ENCODE results near the gene RGS3.

The RGS3 gene

GRCh38 chr9:113456235-113456634 lies 7.3 kb upstream of the RGS3 start:
- ChIA-PET POLR2A (no interaction called here), CTCF (interaction anchor here (0.6 to 2.9 kb wide), 9 partner anchors 9 to 616 kb away, joined by 3 to 20 read pairs (median 4); no protein-coding TSS in a partner anchor)
- no peaks in the 10 kb centered on the region for H3K36me3 ChIP-seq (ENCODE audit: control insufficient read depth in 2 of 2, insufficient read depth in 1 of 2, low read length in 2 of 2)
- peaks cover 3% of the 10 kb centered on the region; the same call in 1 of the 2 replicates for H3K4me1 ChIP-seq (ENCODE audit: control insufficient read depth, insufficient read depth, low read length)
- no peaks in the 10 kb centered on the region for H3K9me3 ChIP-seq (ENCODE audit: control insufficient read depth, insufficient read depth, low read depth, low read length)
- TF ChIP-seq WT1 (tag by site-specific recombination; IDR thresholded peaks at IDR 0.05) = no peak
- TF ChIP-seq ZNF791 (tag by site-specific recombination; IDR thresholded peaks at IDR 0.05) = no peak
- TF ChIP-seq, protein P1, sequence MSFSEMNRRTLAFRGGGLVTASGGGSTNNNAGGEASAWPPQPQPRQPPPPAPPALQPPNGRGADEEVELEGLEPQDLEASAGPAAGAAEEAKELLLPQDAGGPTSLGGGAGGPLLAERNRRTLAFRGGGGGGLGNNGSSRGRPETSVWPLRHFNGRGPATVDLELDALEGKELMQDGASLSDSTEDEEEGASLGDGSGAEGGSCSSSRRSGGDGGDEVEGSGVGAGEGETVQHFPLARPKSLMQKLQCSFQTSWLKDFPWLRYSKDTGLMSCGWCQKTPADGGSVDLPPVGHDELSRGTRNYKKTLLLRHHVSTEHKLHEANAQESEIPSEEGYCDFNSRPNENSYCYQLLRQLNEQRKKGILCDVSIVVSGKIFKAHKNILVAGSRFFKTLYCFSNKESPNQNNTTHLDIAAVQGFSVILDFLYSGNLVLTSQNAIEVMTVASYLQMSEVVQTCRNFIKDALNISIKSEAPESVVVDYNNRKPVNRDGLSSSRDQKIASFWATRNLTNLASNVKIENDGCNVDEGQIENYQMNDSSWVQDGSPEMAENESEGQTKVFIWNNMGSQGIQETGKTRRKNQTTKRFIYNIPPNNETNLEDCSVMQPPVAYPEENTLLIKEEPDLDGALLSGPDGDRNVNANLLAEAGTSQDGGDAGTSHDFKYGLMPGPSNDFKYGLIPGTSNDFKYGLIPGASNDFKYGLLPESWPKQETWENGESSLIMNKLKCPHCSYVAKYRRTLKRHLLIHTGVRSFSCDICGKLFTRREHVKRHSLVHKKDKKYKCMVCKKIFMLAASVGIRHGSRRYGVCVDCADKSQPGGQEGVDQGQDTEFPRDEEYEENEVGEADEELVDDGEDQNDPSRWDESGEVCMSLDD (tag by site-specific recombination; IDR thresholded peaks at IDR 0.05) = no peak
- no peak for TF ChIP-seq ZNF132 (tag by site-specific recombination; IDR thresholded peaks at IDR 0.05; ENCODE audit: borderline replicate concordance)
- no peak for TF ChIP-seq ZNF280C (tag by site-specific recombination; IDR thresholded peaks at IDR 0.05)
- no peak for TF ChIP-seq AEBP2 (tag by site-specific recombination; IDR thresholded peaks at IDR 0.05; ENCODE audit: borderline replicate concordance)
- no peak for TF ChIP-seq ZNF488 (tag by site-specific recombination; IDR thresholded peaks at IDR 0.05)
- TF ChIP-seq ZNF202 (tag by site-specific recombination; IDR thresholded peaks at IDR 0.05; ENCODE audit: borderline replicate concordance) = no peak
- TF ChIP-seq ZNF37A (tag by site-specific recombination; IDR thresholded peaks at IDR 0.05) = no peak
- no peak for TF ChIP-seq TSHZ1 (tag by site-specific recombination; IDR thresholded peaks at IDR 0.05; ENCODE audit: borderline replicate concordance)
- no peak for TF ChIP-seq ZNF585B (tag by site-specific recombination; IDR thresholded peaks at IDR 0.05)
- no peak for TF ChIP-seq ZNF16 (tag by site-specific recombination; IDR thresholded peaks at IDR 0.05; ENCODE audit: low read depth)
- TF ChIP-seq SCRT2 (tag by site-specific recombination; IDR thresholded peaks at IDR 0.05) = no peak
- TF ChIP-seq BCL6B (tag by site-specific recombination; IDR thresholded peaks at IDR 0.05) = no peak
- TF ChIP-seq ZNF704 (tag by site-specific recombination; IDR thresholded peaks at IDR 0.05) = no peak
- TF ChIP-seq MZF1 (tag by site-specific recombination; IDR thresholded peaks at IDR 0.05; ENCODE audit: borderline replicate concordance) = no peak
- TF ChIP-seq ZNF548 (tag by site-specific recombination; IDR thresholded peaks at IDR 0.05) = no peak
- TF ChIP-seq ZNF394 (tag by site-specific recombination; IDR thresholded peaks at IDR 0.05; ENCODE audit: borderline replicate concordance) = no peak
- no peak overlapping the region for H3K4me3 ChIP-seq (ENCODE audit: low read depth, low read length)
- no peak overlapping the region for H3K27ac ChIP-seq (ENCODE audit: extremely low read depth, low read depth, low read length)

Measured in HEK293 (cell line).